ENCODE results near the gene COG7. TPM values are rescaled to one million over a fixed set of nuclear protein-coding genes. Genes with fewer than 3 reads are reported as not detected.

COG7 gene
- total and polyA plus RNA-seq, 2 donors (not counting 3 experiments of a cell fraction or from before 2014, with no cell fraction given) = 24.1 to 42.0 TPM

DNA sequence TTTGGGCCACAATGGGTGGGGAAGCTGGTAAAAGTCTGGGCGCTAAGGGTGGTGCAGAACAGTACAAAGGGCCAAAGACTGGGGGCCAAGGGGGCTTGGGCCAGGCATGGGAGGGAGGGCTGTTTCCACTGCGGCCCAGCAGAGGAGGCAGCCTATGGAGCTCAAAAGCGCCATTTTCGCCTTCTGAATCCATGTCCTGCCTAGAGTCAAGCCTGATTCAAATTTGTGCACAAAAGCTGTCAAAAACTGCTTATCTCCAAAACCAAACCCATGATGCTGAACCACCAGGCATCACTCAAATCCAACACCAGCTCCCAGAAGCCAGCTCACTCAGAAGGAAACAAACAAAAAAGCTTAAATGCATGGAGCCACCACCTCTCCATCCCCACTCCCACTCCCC lies 16.0 kb downstream of the COG7 start:
- Histone ChIP-seq H3K9me3 (replicated peaks; ENCODE audit: control insufficient read depth, insufficient read depth, low read length) (no peaks in the 10 kb centered on the region), H3K9ac (replicated peaks; ENCODE audit: extremely low read depth, insufficient read depth, low read length) (no peak overlapping the region), H3K27ac (ENCODE audit: insufficient read depth, low read depth, low read length) (no peak overlapping the region), H3K4me2 (ENCODE audit: insufficient read depth, low read length) (no peak overlapping the region), H4K20me1 (replicated peaks; ENCODE audit: control insufficient read depth, extremely low read depth, insufficient read depth, low read length) (no peaks in the 10 kb centered on the region), H3K36me3 (ENCODE audit: control insufficient read depth in 2 of 2, extremely low read depth in 1 of 2, insufficient read depth in 2 of 2, low read length in 2 of 2) (peaks cover 8 to 10% of the 10 kb centered on the region in 2 experiments), H3K27me3 (ENCODE audit: control insufficient read depth in 2 of 2, insufficient read depth in 2 of 2, low read length in 2 of 2) (no peaks in the 10 kb centered on the region), H3K4me1 (ENCODE audit: control insufficient read depth, extremely low read depth, insufficient read depth, low read length) (no peaks in the 10 kb centered on the region), H3K4me3 (replicated peaks in 1 of 3; ENCODE audit: insufficient read depth in 1 of 3, low read depth in 1 of 3, low read length in 3 of 3) (no peak overlapping the region), H2AFZ (ENCODE audit: low read depth, low read length) (no peak overlapping the region), H3K79me2 (ENCODE audit: control insufficient read depth, insufficient read depth, low read length) (no peaks in the 10 kb centered on the region), H3K9me1 (replicated peaks; ENCODE audit: control insufficient read depth, extremely low read depth, insufficient read depth, low read length) (no peaks in the 10 kb centered on the region)
- TF ChIP-seq GATA2 (IDR thresholded peaks at IDR 0.05; ENCODE audit: insufficient read depth, insufficient read length, low read depth, low read length) = no peak
- TF ChIP-seq JUN (IDR thresholded peaks at IDR 0.05; ENCODE audit: borderline replicate concordance, insufficient read depth, insufficient read length, low read depth) = no peak
- no peak for TF ChIP-seq FOS (IDR thresholded peaks at IDR 0.05; ENCODE audit: borderline replicate concordance, insufficient read depth, low read length)
- TF ChIP-seq MYC (IDR thresholded peaks at IDR 0.05; ENCODE audit: low read depth, low read length) = no peak
- TF ChIP-seq, protein P1, sequence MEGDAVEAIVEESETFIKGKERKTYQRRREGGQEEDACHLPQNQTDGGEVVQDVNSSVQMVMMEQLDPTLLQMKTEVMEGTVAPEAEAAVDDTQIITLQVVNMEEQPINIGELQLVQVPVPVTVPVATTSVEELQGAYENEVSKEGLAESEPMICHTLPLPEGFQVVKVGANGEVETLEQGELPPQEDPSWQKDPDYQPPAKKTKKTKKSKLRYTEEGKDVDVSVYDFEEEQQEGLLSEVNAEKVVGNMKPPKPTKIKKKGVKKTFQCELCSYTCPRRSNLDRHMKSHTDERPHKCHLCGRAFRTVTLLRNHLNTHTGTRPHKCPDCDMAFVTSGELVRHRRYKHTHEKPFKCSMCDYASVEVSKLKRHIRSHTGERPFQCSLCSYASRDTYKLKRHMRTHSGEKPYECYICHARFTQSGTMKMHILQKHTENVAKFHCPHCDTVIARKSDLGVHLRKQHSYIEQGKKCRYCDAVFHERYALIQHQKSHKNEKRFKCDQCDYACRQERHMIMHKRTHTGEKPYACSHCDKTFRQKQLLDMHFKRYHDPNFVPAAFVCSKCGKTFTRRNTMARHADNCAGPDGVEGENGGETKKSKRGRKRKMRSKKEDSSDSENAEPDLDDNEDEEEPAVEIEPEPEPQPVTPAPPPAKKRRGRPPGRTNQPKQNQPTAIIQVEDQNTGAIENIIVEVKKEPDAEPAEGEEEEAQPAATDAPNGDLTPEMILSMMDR (IDR thresholded peaks at IDR 0.05; ENCODE audit: extremely low read depth in 1 of 2, insufficient read depth in 1 of 2, low read depth in 1 of 2, low read length in 2 of 2) = no peak
- TF ChIP-seq POLR2A (IDR thresholded peaks at IDR 0.05; ENCODE audit: low read depth, low read length) = no peak
- TF ChIP-seq POLR2AphosphoS5 (IDR thresholded peaks at IDR 0.05; ENCODE audit: insufficient read depth, low read depth, low read length) = no peak
- no peak for TF ChIP-seq MAX (IDR thresholded peaks at IDR 0.05; ENCODE audit: insufficient read depth, insufficient read length)
- TF ChIP-seq EZH2 (IDR thresholded peaks at IDR 0.05; ENCODE audit: borderline replicate concordance, low read depth, low read length, severe bottlenecking) = no peak
- dilution Hi-C loops (cut with MboI; ENCODE audit: extremely low pct_ligation_motif_present, low sequenced_read_pairs) (no loop called here), intact Hi-C loops (cut with micrococcal nuclease) (no loop called here)
- ChIA-PET CTCF (interaction anchor here (0.9 to 7.3 kb wide), 13 partner anchors 11 to 537 kb away, joined by 3 to 371 read pairs (median 15); partner anchors contain the start of genes COG7, SCNN1G and USP31), POLR2A (interaction anchor here (0.7 kb wide), 1 partner anchor 61 kb away, joined by 3 read pairs; no protein-coding TSS in a partner anchor)
- no peak for DNase-seq (ENCODE audit: low read depth, low spot score)
- no peak for FAIRE-seq
- no TSS peak for BruUV-seq (replicated peaks)
